CD1c-positive myeloid dendritic cell (primary cell): ENCODE results near the gene DMRTA2.
A peak's percentile ranks its signal among the peaks of the same experiment; 100 is the strongest.

ENCODE experiments used
- DNase-seq: peaks from one replicate; pipeline ENCODE4 v3.0.0-alpha.2; 2016; ENCODE audit errors: extremely low spot score

Gene DMRTA2

GRCh38 chr1:50424045-50424883, 1.0 kb upstream of the DMRTA2 start:
- peak; percentile 7 for DNase-seq

GRCh38 chr1:50423670-50424000, 392 bp upstream of the DMRTA2 start:
- DNase-seq: peak; percentile 16

- DNase-seq: no peak
Observed at GRCh38 chr1:50422675-50422945, 633 bp downstream of the DMRTA2 start.

GRCh38 chr1:50421768-50422674, 1.2 kb downstream of the DMRTA2 start:
- DNase-seq: no peak

GRCh38 chr1:50421366-50421748, 1.9 kb downstream of the DMRTA2 start:
- DNase-seq: no peak

GRCh38 chr1:50420689-50421365, 2.4 kb downstream of the DMRTA2 start:
- DNase-seq: no peak

- DNase-seq: no peak
Observed at GRCh38 chr1:50419907-50420677, 3.2 kb downstream of the DMRTA2 start.

GRCh38 chr1:50419192-50419906, 3.9 kb downstream of the DMRTA2 start:
- no peak for DNase-seq

GRCh38 chr1:50418600-50419109, 4.6 kb downstream of the DMRTA2 start:
- peak; percentile 8 for DNase-seq

- no peak for DNase-seq
Observed at GRCh38 chr1:50417946-50418599, 5.2 kb downstream of the DMRTA2 start.

- no peak for DNase-seq
Observed at GRCh38 chr1:50417507-50417906, 5.7 kb downstream of the DMRTA2 start.

GRCh38 chr1:50416553-50417453, 6.4 kb downstream of the DMRTA2 start:
- no peak for DNase-seq

- DNase-seq: no peak
Observed at GRCh38 chr1:50416150-50416527, 7.1 kb downstream of the DMRTA2 start.

GRCh38 chr1:50415235-50416149, 7.8 kb downstream of the DMRTA2 start:
- DNase-seq: no peak

GRCh38 chr1:50414853-50415234, 8.4 kb downstream of the DMRTA2 start:
- DNase-seq: no peak

- DNase-seq: no peak
Observed at GRCh38 chr1:50412813-50413476, 10.3 kb downstream of the DMRTA2 start.

GRCh38 chr1:50405814-50406213, 17.4 kb downstream of the DMRTA2 start:
- no peak for DNase-seq
